HG02623 (cell line): Measurements from ENCODE around the gene MRPS10.

Experiments
- ATAC-seq: cut with Tn5 transposase; IDR thresholded peaks from one replicate; pipeline ENCODE4 v1.9.1; 2021; ENCODE audit warnings: moderate library complexity; ENCODE audit not compliant: unreplicated experiment

The MRPS10 gene

DNA sequence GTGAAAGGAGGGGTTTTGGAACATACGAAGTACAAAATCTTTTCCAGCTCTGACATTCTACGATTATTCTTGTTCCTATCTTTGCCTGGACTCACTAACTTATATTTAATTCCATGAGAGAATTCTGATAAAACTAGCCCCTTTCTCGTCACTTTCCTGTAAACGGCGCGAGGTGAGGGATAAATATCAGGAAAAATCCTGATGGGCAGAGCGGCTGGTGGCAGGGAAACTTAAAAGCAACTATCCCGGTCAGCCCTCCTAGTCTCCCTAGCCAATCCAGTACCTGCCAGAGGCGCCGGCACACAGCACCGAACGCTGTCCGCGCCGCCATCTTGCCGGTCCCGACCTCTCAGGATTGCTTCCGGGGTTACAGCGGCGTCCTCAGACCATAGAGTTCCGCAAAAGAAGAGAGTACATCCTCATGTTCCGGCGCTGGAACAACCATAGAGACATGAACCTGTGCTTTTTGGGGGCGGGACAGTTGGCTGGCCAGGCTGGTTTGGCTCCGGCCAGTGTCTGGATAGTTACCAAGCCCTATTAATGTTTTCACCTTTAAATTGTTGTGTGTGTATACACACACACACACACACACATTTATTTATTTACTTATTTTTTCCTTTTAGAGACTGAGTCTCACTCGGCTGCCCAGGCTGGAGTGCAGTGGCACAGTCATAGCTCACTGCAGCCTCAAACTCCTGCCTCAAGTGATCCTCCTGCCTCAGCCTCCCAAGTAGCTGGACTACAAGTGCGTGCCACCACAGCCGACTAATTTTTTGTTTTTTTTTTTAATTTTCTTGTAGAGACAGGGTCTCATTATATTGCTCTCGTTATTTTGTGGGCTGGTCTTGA lies at the start of gene MRPS10:
Gene MRPS10, minus strand, starts transcription at position 343 of the 849 bp plus-strand sequence. Its CDS starts 12 bp downstream, at position 331.
- ATAC-seq = peak; percentile 93

- no peak for ATAC-seq
Observed at GRCh38 chr6:42266538-42266937, 48.9 kb upstream of the MRPS10 start.

DNA sequence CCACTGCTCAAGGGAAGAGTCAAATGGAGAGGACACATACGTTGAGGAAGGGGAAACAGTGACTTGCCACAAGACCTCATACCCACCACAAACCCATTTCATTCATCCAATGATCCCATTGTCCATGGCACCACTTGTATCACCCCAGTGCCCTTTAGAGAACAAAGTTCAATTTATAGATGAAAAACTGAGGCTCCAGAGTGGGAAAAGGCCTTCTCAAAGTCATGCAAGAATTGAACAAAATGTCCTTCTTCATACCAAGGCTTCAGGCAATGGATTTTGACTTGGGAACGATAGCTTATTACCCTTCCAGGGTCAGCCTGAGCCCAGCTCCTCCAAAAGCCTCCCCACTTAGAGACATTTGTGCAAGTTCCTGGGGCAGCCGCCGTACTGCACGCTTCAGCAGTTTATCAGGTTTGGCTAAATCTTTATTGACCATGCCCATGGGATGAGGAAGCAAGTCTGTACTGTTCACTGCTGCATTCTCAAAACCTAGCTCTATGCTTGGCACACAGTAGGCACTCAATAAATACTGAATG lies 47.3 kb upstream of the MRPS10 start:
- ATAC-seq = no peak

DNA sequence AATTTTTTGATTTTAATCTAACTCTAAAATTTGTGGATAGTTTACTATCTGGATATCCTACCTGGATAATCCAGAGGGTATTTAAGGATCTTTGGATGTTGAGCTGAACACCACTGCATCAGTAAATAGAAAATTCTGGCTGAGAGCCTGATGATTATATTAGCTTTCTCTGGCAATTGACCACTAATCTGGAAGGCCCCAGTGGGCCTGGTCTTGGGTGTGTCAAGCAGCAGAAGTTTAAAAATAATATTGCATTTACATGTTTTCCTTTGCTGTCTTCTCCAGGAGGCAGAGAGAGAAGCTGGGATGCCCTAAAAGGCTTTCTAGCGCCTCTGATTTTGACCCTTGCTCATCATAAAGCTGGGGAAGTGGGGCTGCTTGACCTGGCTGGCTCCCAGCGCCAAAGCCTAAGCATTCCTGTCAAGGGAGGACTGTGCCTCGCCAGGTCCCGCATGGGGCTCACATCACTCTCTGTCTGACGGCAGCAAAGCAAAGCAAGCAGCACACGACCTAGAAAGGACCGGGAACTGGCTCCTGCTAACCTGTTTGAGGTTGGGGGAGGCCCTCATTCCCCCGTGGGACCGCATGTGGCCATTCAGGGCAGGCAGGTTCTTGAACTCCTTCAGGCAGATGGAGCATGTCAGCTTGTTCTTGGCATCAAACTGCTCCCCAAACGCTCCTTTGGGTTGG lies 46.6 kb upstream of the MRPS10 start:
- no peak for ATAC-seq

- no peak for ATAC-seq
Observed at GRCh38 chr6:42263165-42263728, 45.6 kb upstream of the MRPS10 start.

DNA sequence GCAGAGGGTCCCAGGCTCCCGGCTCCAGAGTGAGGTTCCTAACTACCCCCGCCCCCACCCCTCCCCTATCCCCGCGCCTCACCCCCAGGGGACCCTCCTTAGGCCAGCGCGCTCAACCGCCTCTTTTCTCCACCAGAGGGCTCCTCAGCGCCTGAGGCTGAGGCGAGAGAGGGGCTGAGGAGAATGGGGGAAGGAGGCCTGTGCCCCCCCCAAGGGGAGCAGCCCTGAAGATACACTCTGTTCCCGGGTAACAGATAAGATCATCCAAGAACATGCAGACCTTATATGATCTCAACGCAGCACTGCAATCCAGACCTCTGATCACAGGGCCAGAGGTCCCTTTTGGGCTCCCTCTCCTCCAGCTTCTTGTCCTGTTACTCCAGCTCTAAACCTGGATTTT lies 43.3 kb upstream of the MRPS10 start:
- ATAC-seq = no peak

- ATAC-seq = no peak
Observed at GRCh38 chr6:42260396-42260888, 42.8 kb upstream of the MRPS10 start.

DNA sequence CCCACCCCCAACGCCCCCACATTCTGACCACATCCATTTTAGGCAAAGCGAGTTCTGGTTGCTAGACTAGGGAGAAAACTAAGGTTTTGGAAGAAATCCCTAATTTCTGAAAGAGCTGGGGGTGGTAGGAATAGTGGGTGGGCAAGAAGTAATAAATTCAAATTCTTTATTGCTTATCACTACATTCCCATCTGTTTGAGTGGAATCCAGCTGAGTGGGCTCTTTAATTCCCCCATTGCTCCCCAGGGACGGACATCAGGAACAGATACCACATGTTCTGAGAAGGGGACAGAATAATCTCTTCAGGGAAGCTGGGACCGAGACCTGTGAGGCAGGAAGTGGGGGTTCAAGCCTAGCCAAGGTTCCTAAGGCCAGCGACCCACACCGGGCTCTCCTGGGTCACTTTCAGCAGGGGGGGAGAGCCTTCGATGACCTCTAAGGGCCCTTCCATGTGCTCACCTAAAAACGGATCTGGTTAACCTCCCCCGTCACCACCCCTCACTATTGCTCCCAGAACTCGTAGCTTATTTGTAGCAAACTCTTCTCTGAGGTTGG lies 42.3 kb upstream of the MRPS10 start:
- ATAC-seq = no peak

- no peak for ATAC-seq
Observed at GRCh38 chr6:42259286-42259685, 41.6 kb upstream of the MRPS10 start.

DNA sequence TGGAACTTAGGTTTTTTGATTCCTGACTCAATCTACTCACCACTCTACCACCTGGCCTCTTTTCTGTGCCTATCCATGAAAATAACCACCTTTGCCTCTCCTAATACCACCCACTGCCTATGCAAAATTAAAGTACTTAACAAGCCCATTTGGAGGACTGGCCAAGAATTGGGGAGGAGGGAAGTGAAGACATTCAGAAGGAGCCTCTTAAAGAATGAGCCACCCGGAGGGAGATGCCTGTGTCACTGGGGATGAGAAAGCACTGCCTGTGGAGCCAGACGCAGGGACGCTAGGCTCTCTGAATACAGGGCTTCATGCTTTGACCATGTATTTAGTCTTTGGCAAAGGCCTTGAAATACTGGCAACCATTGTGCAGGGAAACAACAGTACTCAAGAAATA lies 40.0 kb upstream of the MRPS10 start:
- no peak for ATAC-seq

- ATAC-seq = no peak
Observed at GRCh38 chr6:42257063-42257462, 39.4 kb upstream of the MRPS10 start.

DNA sequence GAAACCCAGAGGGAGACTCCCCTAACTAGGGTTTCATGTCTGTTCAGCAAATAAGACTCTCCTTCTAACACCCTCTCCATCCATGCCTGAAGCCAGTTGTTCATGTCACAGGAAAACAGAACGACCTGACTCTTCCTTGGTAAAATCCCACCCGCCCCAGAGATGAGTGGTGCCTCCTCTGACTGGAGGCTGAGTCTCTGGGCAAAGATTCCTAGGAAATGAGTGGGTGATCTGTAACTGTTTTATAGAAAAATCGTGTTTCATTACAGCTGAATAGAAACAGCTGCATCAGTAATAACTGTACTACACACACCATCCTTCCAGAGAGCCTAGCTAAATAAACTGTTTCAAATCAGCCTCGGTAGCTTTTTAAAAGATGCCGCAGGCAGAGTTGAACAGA lies 37.4 kb upstream of the MRPS10 start:
- no peak for ATAC-seq

- ATAC-seq = no peak
Observed at GRCh38 chr6:42254505-42254904, 36.8 kb upstream of the MRPS10 start.

- no peak for ATAC-seq
Observed at GRCh38 chr6:42251911-42252637, 34.4 kb upstream of the MRPS10 start.

GRCh38 chr6:42251500-42251899 lies 33.8 kb upstream of the MRPS10 start:
- ATAC-seq = no peak

- ATAC-seq = no peak
Observed at GRCh38 chr6:42250274-42250931, 32.7 kb upstream of the MRPS10 start.

GRCh38 chr6:42249279-42249678 lies 31.6 kb upstream of the MRPS10 start:
- no peak for ATAC-seq

GRCh38 chr6:42243046-42243445 lies 25.4 kb upstream of the MRPS10 start:
- no peak for ATAC-seq

- no peak for ATAC-seq
Observed at GRCh38 chr6:42241915-42242314, 24.3 kb upstream of the MRPS10 start.
